AG09309 (cell line): ENCODE measurements around the gene ADNP.

Source experiments
- DNase-seq: peaks from one replicate; pipeline ENCODE4 v3.0.0-alpha.2; 2010; ENCODE audit warnings: low read depth
- H3K4me3 ChIP-seq: 2 replicates; pipeline ENCODE4 v1.5.1; 2011; ENCODE audit warnings: mild to moderate bottlenecking, low read depth, low read length, moderate library complexity; ENCODE audit not compliant: control insufficient read depth
- CTCF ChIP-seq: IDR thresholded peaks from 2 replicates; pipeline ENCODE4 v1.5.1; 2011; ENCODE audit warnings: mild to moderate bottlenecking, low read depth, low read length, inconsistent platforms; ENCODE audit not compliant: insufficient read depth, control insufficient read depth; ENCODE audit errors: missing control alignments

The ADNP gene

GRCh38 chr20:50957276-50957675 lies 26.0 kb upstream of the ADNP start:
- peak overlapping the region; percentile 89 for H3K4me3 ChIP-seq
- TF ChIP-seq CTCF = no peak
- no peak for DNase-seq

- DNase-seq = no peak
- TF ChIP-seq CTCF = no peak
- no peak overlapping the region for H3K4me3 ChIP-seq
Observed at GRCh38 chr20:50953821-50954220, 22.6 kb upstream of the ADNP start.

- TF ChIP-seq CTCF = no peak
- no peak for DNase-seq
- H3K4me3 ChIP-seq = no peak overlapping the region
Observed at GRCh38 chr20:50953196-50953595, 22.0 kb upstream of the ADNP start.

GRCh38 chr20:50948132-50948785 lies 17.0 kb upstream of the ADNP start:
- TF ChIP-seq CTCF = no peak
- H3K4me3 ChIP-seq = no peak overlapping the region
- DNase-seq = no peak

GRCh38 chr20:50943069-50943468 lies 11.8 kb upstream of the ADNP start:
- TF ChIP-seq CTCF = no peak
- DNase-seq = no peak
- no peak overlapping the region for H3K4me3 ChIP-seq

- no peak overlapping the region for H3K4me3 ChIP-seq
- no peak for TF ChIP-seq CTCF
- no peak for DNase-seq
Observed at GRCh38 chr20:50933589-50933988, 2.4 kb upstream of the ADNP start.
